Measurements from ENCODE around the gene TAL1.

TAL1 gene

DNA sequence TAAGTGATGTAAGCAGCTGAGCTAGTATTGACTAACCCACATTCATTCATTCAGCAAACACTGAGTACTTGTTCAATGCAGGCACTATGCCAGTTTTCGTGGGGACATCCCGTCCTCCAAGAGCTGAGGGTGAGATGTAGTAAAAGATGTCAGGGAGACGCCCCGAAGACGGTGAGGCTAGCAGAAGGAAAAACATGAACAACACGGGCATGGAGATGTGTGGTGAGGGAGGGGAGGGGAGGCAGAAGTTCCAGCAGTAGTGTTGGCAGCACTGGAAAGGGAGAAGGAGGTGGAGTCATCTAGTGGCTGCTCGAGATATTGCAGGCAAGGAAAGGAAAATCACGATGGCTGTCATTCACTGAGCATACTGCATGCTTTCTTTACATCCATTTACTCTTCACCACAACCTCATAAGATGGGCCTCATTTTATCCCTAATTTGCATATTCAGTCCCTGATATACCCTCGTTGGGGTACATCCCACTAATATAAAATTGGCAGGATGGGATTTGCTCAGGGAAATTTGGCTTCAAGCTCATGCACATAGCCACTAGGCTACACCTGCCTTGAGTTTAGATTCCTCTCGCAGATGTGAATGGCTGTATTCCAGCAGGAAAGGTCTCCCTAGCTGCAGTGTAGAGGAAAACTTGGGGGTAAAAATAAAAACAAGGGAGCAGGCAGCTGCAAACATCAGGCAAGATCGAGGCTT, 56.6 kb downstream of the TAL1 start:
- DNase-seq (ENCODE audit: low spot score): peak; percentile 45

DNA sequence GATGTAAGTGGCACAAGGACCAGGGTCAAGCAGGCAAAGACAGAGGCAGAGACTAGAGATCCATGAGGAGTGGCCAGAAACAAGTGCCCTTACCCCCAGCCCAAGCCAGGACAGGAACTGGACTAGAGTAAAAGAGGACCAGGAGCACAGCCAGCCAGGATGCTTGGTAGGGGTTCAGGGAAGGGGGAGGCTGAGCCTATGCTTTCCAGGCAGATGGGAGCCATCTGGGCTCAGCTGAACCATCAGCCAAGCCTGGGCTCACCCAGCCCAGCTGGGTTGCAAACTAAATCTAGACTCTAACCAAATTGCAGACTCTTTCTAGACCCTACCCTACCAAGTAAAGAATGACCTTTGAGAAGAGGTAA, 57.4 kb downstream of the TAL1 start:
- DNase-seq (ENCODE audit: low spot score): no peak

DNA sequence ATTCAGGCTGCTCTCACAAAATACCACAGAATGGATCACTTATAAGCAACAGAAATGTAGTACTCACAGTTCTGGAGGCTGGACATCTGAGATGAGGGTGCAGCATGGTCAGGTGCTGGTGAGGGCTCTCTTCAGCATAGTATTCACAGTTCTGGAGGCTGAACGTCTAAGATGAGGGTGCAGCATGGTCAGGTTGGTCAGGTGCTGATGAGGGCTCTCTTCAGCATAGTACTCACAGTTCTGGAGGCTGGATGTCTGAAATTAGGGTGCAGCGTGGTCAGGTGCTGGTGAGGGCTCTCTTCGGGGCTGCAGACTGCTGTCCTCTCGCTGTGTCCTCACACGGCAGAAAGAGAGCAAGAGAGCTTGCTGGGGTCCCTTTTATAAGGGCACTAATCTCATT, 59.2 kb downstream of the TAL1 start:
- DNase-seq (ENCODE audit: low spot score): no peak
